SK-N-DZ (cell line): Measurements from ENCODE around the gene NEGR1.

Experiments used
- DNase-seq: peaks from one replicate; pipeline ENCODE4 v3.0.0-alpha.2; 2015; ENCODE audit warnings: low spot score

The NEGR1 gene

GRCh38 chr1:72235062-72235461 lies 47.3 kb downstream of the NEGR1 start:
- no peak for DNase-seq

- DNase-seq = no peak
Observed at GRCh38 chr1:72230746-72231145, 51.6 kb downstream of the NEGR1 start.

GRCh38 chr1:72229893-72230292 lies 52.4 kb downstream of the NEGR1 start:
- no peak for DNase-seq

GRCh38 chr1:72227667-72228066 lies 54.7 kb downstream of the NEGR1 start:
- DNase-seq = no peak

- DNase-seq = no peak
Observed at GRCh38 chr1:72224506-72224905, 57.8 kb downstream of the NEGR1 start.

GRCh38 chr1:72221811-72222210 lies 60.5 kb downstream of the NEGR1 start:
- no peak for DNase-seq

GRCh38 chr1:72218141-72218739 lies 64.1 kb downstream of the NEGR1 start:
- no peak for DNase-seq

- no peak for DNase-seq
Observed at GRCh38 chr1:72207059-72207458, 75.3 kb downstream of the NEGR1 start.

- no peak for DNase-seq
Observed at GRCh38 chr1:72202761-72203160, 79.6 kb downstream of the NEGR1 start.

GRCh38 chr1:72197786-72198185 lies 84.6 kb downstream of the NEGR1 start:
- DNase-seq = no peak

- no peak for DNase-seq
Observed at GRCh38 chr1:72186733-72187307, 95.5 kb downstream of the NEGR1 start.

- DNase-seq = no peak
Observed at GRCh38 chr1:72184099-72184701, 98.1 kb downstream of the NEGR1 start.

- no peak for DNase-seq
Observed at GRCh38 chr1:72182859-72183258, 99.5 kb downstream of the NEGR1 start.

- no peak for DNase-seq
Observed at GRCh38 chr1:72178266-72178665, 104.1 kb downstream of the NEGR1 start.

- no peak for DNase-seq
Observed at GRCh38 chr1:72177711-72178110, 104.6 kb downstream of the NEGR1 start.

GRCh38 chr1:72170246-72170645 lies 112.1 kb downstream of the NEGR1 start:
- DNase-seq = no peak

GRCh38 chr1:72166426-72166825 lies 115.9 kb downstream of the NEGR1 start:
- DNase-seq = no peak

GRCh38 chr1:72150508-72150907 lies 131.8 kb downstream of the NEGR1 start:
- no peak for DNase-seq

GRCh38 chr1:72141875-72142274 lies 140.5 kb downstream of the NEGR1 start:
- no peak for DNase-seq

- no peak for DNase-seq
Observed at GRCh38 chr1:72140222-72140621, 142.1 kb downstream of the NEGR1 start.

GRCh38 chr1:72137656-72138055 lies 144.7 kb downstream of the NEGR1 start:
- DNase-seq = no peak

GRCh38 chr1:72129869-72130268 lies 152.5 kb downstream of the NEGR1 start:
- no peak for DNase-seq

- no peak for DNase-seq
Observed at GRCh38 chr1:72122099-72122880, 160.0 kb downstream of the NEGR1 start.
